ENCODE data around the gene DDAH1.

The DDAH1 gene

GRCh38 chr1:85452948-85453347 lies 12.0 kb downstream of the DDAH1 start:
- no peak for TF ChIP-seq CTCF (conservative IDR thresholded peaks at IDR 0.05; ENCODE audit: low read depth, low read length)
- H3K4me3 ChIP-seq (ENCODE audit: low read length) = no peak overlapping the region
- DNase-seq (ENCODE audit: low read depth) = no peak

- no peak overlapping the region for H3K4me3 ChIP-seq (ENCODE audit: low read length)
- no peak for DNase-seq (ENCODE audit: low read depth)
- TF ChIP-seq CTCF (conservative IDR thresholded peaks at IDR 0.05; ENCODE audit: low read depth, low read length) = no peak
Observed at GRCh38 chr1:85451236-85451830, 13.6 kb downstream of the DDAH1 start.

GRCh38 chr1:85450832-85451231 lies 14.1 kb downstream of the DDAH1 start:
- DNase-seq (ENCODE audit: low read depth) = no peak
- no peak overlapping the region for H3K4me3 ChIP-seq (ENCODE audit: low read length)
- TF ChIP-seq CTCF (conservative IDR thresholded peaks at IDR 0.05; ENCODE audit: low read depth, low read length) = no peak

GRCh38 chr1:85449356-85449755 lies 15.6 kb downstream of the DDAH1 start:
- no peak overlapping the region for H3K4me3 ChIP-seq (ENCODE audit: low read length)
- no peak for DNase-seq (ENCODE audit: low read depth)
- TF ChIP-seq CTCF (conservative IDR thresholded peaks at IDR 0.05; ENCODE audit: low read depth, low read length) = no peak

- no peak for DNase-seq (ENCODE audit: low read depth)
- no peak for TF ChIP-seq CTCF (conservative IDR thresholded peaks at IDR 0.05; ENCODE audit: low read depth, low read length)
- no peak overlapping the region for H3K4me3 ChIP-seq (ENCODE audit: low read length)
Observed at GRCh38 chr1:85448358-85448757, 16.6 kb downstream of the DDAH1 start.

GRCh38 chr1:85447006-85447943 lies 17.7 kb downstream of the DDAH1 start:
- DNase-seq (ENCODE audit: low read depth) = no peak
- no peak for TF ChIP-seq CTCF (conservative IDR thresholded peaks at IDR 0.05; ENCODE audit: low read depth, low read length)
- no peak overlapping the region for H3K4me3 ChIP-seq (ENCODE audit: low read length)

GRCh38 chr1:85445906-85446305 lies 19.1 kb downstream of the DDAH1 start:
- no peak overlapping the region for H3K4me3 ChIP-seq (ENCODE audit: low read length)
- no peak for DNase-seq (ENCODE audit: low read depth)
- no peak for TF ChIP-seq CTCF (conservative IDR thresholded peaks at IDR 0.05; ENCODE audit: low read depth, low read length)
